Mesothelial cell of epicardium (in vitro differentiated cells): ENCODE results near the gene TGFBRAP1. TPM values are rescaled to one million over a fixed set of nuclear protein-coding genes. Genes with fewer than 3 reads are reported as not detected.
"Not testable (repeated sequence)": the region's sequence is repeated elsewhere in the genome, so short reads cannot be mapped to it uniquely, and the experiment has no call there.

Experiments used
- DNase-seq, 2 experiments: peaks; one replicate each; pipeline ENCODE4 v3.0.0; 2021; ENCODE audit warnings: low spot score in 2 of 2; ENCODE audit not compliant: unreplicated experiment in 2 of 2
- H3K27ac Mint-ChIP-seq: 2 replicates; pipeline ENCODE4 v1.8.0; 2021; ENCODE audit warnings: mixed read lengths
- H3K27me3 Mint-ChIP-seq: 2 replicates; pipeline ENCODE4 v1.8.0; 2021; ENCODE audit warnings: low read depth, mixed read lengths
- H3K36me3 Mint-ChIP-seq: 2 replicates; pipeline ENCODE4 v1.8.0; 2021; ENCODE audit warnings: mixed read lengths
- H3K4me1 Mint-ChIP-seq: 2 replicates; pipeline ENCODE4 v1.8.0; 2021; ENCODE audit warnings: mixed read lengths
- H3K4me3 Mint-ChIP-seq: 2 replicates; pipeline ENCODE4 v1.8.0; 2021; ENCODE audit warnings: mild to moderate bottlenecking, moderate library complexity, mixed read lengths
- H3K9me3 Mint-ChIP-seq: 2 replicates; pipeline ENCODE4 v1.8.0; 2021; ENCODE audit warnings: mixed read lengths
- total RNA-seq: library from RNA; stranded (reverse); gene quantifications from 3 replicates; pipeline ENCODE4 v1.2.1, GENCODE V29; 2021
- TF ChIP-seq, protein P1 (sequence below): fragments of 200-600 bp; sonication (generic); IDR thresholded peaks from one replicate; pipeline ENCODE4 v1.5.0; 2021; ENCODE audit warnings: antibody characterized with exemption; ENCODE audit not compliant: unreplicated experiment

The TGFBRAP1 gene
- total RNA-seq, 1 donor from 2014 or later, result 23.6 TPM

GRCh38 chr2:105256431-105257047 lies 73.0 kb downstream of the TGFBRAP1 start:
- Mint-ChIP-seq H3K4me3 (no peak overlapping the region), H3K27ac (peak overlapping the region; percentile 90)
- TF ChIP-seq, protein P1, sequence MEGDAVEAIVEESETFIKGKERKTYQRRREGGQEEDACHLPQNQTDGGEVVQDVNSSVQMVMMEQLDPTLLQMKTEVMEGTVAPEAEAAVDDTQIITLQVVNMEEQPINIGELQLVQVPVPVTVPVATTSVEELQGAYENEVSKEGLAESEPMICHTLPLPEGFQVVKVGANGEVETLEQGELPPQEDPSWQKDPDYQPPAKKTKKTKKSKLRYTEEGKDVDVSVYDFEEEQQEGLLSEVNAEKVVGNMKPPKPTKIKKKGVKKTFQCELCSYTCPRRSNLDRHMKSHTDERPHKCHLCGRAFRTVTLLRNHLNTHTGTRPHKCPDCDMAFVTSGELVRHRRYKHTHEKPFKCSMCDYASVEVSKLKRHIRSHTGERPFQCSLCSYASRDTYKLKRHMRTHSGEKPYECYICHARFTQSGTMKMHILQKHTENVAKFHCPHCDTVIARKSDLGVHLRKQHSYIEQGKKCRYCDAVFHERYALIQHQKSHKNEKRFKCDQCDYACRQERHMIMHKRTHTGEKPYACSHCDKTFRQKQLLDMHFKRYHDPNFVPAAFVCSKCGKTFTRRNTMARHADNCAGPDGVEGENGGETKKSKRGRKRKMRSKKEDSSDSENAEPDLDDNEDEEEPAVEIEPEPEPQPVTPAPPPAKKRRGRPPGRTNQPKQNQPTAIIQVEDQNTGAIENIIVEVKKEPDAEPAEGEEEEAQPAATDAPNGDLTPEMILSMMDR, result no peak

GRCh38 chr2:105255979-105256378 lies 73.6 kb downstream of the TGFBRAP1 start:
- TF ChIP-seq, protein P1, result no peak
- Mint-ChIP-seq H3K27ac (peak overlapping the region; percentile 90), H3K4me1 (peaks cover 14% of the 10 kb centered on the region), H3K4me3 (no peak overlapping the region), H3K27me3 (no peaks in the 10 kb centered on the region), H3K36me3 (no peaks in the 10 kb centered on the region), H3K9me3 (no peaks in the 10 kb centered on the region)
- DNase-seq, result no peak

More at GRCh38 chr2:105256431-105257047, 73.0 kb downstream of the TGFBRAP1 start:
- DNase-seq, result no peak
- peaks cover 1% of the 10 kb centered on the region for H3K36me3 Mint-ChIP-seq
- H3K4me1 Mint-ChIP-seq, result peaks cover 20% of the 10 kb centered on the region
- no peaks in the 10 kb centered on the region for H3K9me3 Mint-ChIP-seq
- no peaks in the 10 kb centered on the region for H3K27me3 Mint-ChIP-seq

GRCh38 chr2:105254531-105255210 lies 74.9 kb downstream of the TGFBRAP1 start:
- no peak for DNase-seq
- Mint-ChIP-seq H3K9me3 (no peaks in the 10 kb centered on the region), H3K4me1 (peaks cover 11% of the 10 kb centered on the region), H3K36me3 (no peaks in the 10 kb centered on the region), H3K4me3 (no peak overlapping the region), H3K27ac (no peak overlapping the region), H3K27me3 (no peaks in the 10 kb centered on the region)
- TF ChIP-seq, protein P1, result no peak

- no peak overlapping the region for H3K27ac Mint-ChIP-seq
- H3K4me1 Mint-ChIP-seq, result peaks cover 11% of the 10 kb centered on the region
- H3K9me3 Mint-ChIP-seq, result no peaks in the 10 kb centered on the region
- no peaks in the 10 kb centered on the region for H3K27me3 Mint-ChIP-seq
- H3K36me3 Mint-ChIP-seq, result no peaks in the 10 kb centered on the region
- DNase-seq, result no peak
- no peak overlapping the region for H3K4me3 Mint-ChIP-seq
- TF ChIP-seq, protein P1, result no peak
Observed at GRCh38 chr2:105252271-105252670, 77.3 kb downstream of the TGFBRAP1 start.

GRCh38 chr2:105251016-105251648 lies 78.4 kb downstream of the TGFBRAP1 start:
- H3K27me3 Mint-ChIP-seq, H3K4me3 Mint-ChIP-seq, DNase-seq, H3K9me3 Mint-ChIP-seq, H3K4me1 Mint-ChIP-seq, H3K36me3 Mint-ChIP-seq, H3K27ac Mint-ChIP-seq: not testable (repeated sequence)

GRCh38 chr2:105249891-105250290 lies 79.6 kb downstream of the TGFBRAP1 start:
- Mint-ChIP-seq H3K27me3 (no peaks in the 10 kb centered on the region), H3K9me3 (no peaks in the 10 kb centered on the region), H3K27ac (no peak overlapping the region), H3K36me3 (no peaks in the 10 kb centered on the region), H3K4me3 (no peak overlapping the region), H3K4me1 (no peaks in the 10 kb centered on the region)
- TF ChIP-seq, protein P1, result no peak
- DNase-seq, result no peak
